CD4-positive, alpha-beta T cell treated with Interferon alpha-2 for 1 hour (primary cell): ENCODE data around the gene MAP3K5.
"Not testable (repeated sequence)": the region's sequence is repeated elsewhere in the genome, so short reads cannot be mapped to it uniquely, and the experiment has no call there.

Experiments used
- DNase-seq, 2 donors: peaks; one replicate each; pipeline ENCODE4 v3.0.0-alpha.2; 2020 to 2022

Gene MAP3K5

DNA sequence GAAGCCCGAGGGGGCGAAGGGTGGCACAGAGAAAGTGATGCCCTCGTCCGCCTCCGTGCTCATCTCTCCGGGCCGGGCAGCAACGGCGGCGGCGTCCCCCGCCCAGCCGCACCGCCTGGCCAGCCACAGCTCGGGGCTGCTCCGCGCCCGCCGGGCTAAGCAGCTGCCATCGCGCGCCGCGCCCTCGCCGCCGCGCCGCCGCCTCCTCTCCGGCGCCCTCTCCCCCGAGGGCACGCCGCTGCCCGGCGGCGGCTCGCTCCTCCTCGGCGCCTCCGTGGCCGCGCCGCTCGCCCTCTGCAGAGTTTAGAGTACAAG, 225 bp downstream of the MAP3K5 start:
- DNase-seq: no peak

GRCh38 chr6:136791296-136792094, 782 bp downstream of the MAP3K5 start:
- DNase-seq: peak; percentile 48 to 64

- DNase-seq: no peak
These were observed 1.6 kb downstream of the MAP3K5 start for GRCh38 chr6:136790411-136791295.

- not testable (repeated sequence) for DNase-seq
These were observed 2.8 kb downstream of the MAP3K5 start for GRCh38 chr6:136789440-136789839.

DNA sequence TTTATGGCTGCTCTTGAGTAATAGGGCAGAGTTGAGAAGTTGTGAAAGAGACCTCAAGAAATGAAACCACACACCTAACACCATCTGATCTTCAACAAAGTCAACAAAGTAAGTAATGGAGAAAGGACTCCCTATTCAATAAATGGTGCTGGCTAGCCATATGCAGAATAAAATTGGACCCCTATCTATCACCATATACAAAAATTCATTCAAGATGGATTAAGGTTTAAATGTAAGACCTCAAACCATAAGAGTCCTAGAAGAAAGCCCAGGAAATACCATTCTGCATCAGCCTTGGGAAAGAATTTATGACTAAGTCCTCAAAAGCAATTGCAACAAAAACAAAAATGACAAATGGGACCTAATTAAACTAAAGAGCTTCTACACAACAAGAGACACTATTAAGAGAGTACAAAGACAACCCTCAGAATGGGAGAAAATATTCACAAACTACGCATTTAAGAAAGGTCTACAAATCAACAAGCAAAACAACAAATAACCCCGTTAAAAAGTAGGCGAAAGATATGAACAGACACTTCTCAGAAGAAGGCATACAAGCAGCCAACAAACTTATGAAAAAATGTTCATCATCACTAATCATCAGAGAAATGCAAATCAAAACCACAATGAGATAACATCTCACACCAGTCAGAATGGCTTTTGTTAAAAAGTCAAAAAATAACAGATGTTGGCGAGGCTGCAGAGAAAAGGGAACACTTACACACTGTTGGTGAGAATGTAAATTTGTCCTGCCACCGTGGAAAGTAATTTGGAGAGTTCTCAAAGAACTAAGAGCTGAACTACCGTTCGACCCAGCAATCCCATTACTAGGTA, 4.0 kb downstream of the MAP3K5 start:
- peak in 1 of 2 donors; percentile 79 for DNase-seq

DNA sequence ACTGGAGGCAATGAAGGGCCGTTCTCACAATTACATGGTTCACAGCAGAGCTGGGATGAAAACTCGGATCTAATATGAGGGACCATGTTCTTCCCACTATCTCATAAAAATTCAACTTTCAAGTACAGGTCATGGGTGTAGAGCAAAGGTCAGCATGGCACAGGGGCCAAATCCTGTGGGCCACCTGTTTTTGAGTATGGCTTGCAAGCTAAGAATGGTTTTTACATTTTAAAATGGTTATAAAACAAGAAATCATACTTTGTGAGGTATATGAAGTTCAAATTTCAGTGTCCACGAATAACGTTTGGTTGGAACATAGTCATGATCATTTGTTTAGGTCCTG, 4.6 kb downstream of the MAP3K5 start:
- DNase-seq: no peak

DNA sequence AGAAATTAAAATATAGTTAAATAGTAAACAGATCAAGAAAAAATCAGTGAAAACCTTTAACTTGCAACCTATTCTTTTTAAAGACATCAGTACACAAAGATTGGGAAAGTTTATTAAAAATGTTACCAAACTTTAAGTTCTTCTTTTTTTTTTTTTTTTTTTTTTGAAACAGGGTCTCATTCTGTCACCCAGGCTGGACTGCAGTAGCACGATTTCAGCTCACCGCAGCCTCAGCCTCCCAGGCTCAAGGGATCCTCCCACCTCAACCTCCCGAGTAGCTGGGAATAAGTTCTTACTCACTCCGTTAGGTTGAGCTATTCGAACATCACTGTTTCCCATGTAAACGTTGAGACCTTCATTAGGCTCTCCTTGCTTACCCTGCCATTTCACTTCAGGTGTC, 5.6 kb downstream of the MAP3K5 start:
- DNase-seq: no peak

GRCh38 chr6:136784910-136785746, 7.1 kb downstream of the MAP3K5 start:
- DNase-seq: peak; percentile 51 to 60

GRCh38 chr6:136784271-136784664, 8.0 kb downstream of the MAP3K5 start:
- DNase-seq: no peak

DNA sequence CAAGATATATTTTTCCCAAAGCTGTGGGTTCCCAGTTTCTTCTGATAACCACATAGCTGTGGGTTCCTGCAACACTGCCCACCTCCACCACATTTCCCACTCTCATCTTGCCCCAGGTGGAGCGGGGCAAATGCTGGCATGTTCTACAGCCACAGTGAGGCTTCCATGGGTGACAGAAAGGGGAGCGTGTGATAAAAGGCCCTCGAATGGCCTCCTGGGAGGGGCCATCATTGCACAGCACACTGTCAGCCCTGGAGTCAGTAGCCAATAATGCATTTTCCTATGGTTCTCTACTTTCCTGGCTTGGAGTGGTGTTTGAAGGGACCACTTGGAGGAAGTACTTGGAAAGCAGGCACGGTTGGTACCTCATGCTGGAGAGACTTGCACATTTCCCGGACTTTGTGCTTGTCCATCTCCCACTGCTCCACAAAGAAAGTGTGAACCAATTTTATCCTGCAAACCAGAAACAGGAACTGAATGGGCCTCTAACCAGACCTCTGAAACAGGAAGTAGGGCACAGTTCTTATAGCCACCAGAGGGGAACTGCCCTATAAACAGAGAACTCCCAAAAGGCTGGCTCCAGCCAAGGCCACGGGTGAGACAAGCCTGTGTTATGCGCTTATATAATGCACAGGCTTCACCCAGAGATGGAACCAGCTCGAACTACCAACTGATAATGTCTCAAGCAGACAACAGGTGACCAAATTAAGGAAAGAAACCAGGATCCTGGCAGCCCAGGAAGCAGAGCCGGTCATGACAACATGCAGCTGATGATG, 8.6 kb downstream of the MAP3K5 start:
- peak in 1 of 2 donors; percentile 54 for DNase-seq

GRCh38 chr6:136783021-136783420, 9.3 kb downstream of the MAP3K5 start:
- DNase-seq: no peak

GRCh38 chr6:136782021-136782770, 10.1 kb downstream of the MAP3K5 start:
- DNase-seq: no peak

DNA sequence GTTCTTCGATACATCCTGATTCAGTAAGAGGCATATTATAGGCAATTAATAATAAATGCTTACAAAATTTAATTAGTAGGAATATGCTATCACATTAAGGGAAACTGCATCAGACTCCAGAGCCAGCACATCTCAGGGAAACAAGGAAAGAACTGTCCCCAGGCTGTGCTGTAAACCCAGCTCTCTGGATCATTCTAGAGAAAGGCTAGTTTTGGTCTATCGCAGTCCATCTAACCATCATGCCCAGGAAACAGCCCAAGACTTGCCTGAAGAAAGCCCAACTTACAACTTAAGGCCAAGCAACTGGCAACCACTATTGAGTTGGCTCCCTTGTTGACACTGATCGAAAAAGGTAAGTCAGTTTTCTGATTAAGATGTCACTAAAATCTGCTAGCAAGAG, 11.3 kb downstream of the MAP3K5 start:
- no peak for DNase-seq

GRCh38 chr6:136779682-136780081, 12.6 kb downstream of the MAP3K5 start:
- no peak for DNase-seq

DNA sequence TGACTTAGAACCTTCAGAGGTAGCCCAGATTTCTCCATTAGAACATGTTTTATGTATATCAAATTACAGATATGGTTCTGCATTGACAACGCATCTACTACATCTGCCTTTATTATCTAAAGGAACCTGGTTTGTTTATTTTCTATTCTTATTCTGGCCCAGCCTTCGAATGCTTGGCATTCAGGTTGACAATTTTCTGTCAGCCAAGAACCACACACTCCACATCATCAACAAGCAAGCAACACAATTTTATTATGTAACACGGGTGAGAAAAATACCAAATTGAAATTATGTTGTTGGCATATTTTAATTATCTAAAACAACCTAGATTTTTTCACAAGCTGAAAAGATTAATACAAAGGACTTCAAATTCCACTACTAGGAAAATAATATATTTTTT, 14.6 kb downstream of the MAP3K5 start:
- no peak for DNase-seq

DNA sequence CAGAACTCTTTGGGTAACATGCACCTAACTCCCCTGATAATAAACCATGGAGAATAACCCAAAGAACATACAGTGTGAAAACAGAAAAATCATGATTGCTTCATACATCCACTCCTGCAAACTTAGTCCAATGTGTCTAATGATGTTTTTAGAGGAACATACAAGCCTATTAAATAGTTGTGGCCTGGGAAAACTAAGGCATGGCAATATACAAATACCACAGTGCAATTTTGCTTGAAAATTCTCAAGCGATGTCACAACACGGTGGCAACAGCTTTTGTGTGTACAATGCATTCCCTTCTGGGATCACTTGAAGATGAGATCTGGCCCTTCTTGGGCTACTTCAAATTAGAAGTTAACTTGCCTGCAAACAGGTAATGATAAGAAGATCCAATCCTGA, 16.7 kb downstream of the MAP3K5 start:
- DNase-seq: no peak

- no peak for DNase-seq
These were observed 17.2 kb downstream of the MAP3K5 start for GRCh38 chr6:136775081-136775480.

- no peak for DNase-seq
These were observed 17.8 kb downstream of the MAP3K5 start for GRCh38 chr6:136774228-136775041.

GRCh38 chr6:136773473-136773796, 18.8 kb downstream of the MAP3K5 start:
- no peak for DNase-seq
